Muscle of arm (tissue), 12 donors: ENCODE data around the gene SSR3. TPM values are rescaled to one million over a fixed set of nuclear protein-coding genes. Genes with fewer than 3 reads are reported as not detected.
A peak's percentile ranks its signal among the peaks of the same experiment; 100 is the strongest.
"Not testable (repeated sequence)": the region's sequence is repeated elsewhere in the genome, so short reads cannot be mapped to it uniquely, and the experiment has no call there.

Experiments
- DNase-seq: peaks from one replicate; pipeline ENCODE4 v3.0.0-alpha.2; 2013
- polyA plus RNA-seq, 12 donors: library from polyadenylated mRNA; unstranded; fragments of 120-200 nt; gene quantifications; one replicate each; pipeline ENCODE4 v1.2.1, GENCODE V29; 2013; ENCODE audit not compliant: insufficient read length in 12 of 12

Gene SSR3
- polyA plus RNA-seq, 12 donors = 77.1 to 608 (median 110) TPM

GRCh38 chr3:156579427-156579851, 24.5 kb upstream of the SSR3 start:
- DNase-seq = no peak

DNA sequence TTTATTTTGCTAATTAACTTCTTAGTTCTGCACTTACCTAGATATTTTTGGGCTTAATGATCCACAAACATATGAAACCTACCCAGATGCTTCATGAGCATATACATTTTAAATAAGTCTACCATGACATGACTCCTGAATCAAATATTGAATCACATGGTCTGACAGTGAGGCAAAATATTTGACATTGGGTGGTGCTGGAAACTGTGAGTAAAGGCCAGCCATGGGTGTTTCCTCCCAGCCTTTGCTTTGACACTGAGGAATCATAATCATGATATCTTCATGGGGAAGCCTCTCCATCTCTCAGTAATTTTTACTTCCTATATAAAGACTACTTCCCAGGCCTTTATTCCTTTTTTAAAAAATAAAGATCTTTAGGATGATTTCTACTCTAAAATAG, 22.8 kb upstream of the SSR3 start:
- DNase-seq = no peak

DNA sequence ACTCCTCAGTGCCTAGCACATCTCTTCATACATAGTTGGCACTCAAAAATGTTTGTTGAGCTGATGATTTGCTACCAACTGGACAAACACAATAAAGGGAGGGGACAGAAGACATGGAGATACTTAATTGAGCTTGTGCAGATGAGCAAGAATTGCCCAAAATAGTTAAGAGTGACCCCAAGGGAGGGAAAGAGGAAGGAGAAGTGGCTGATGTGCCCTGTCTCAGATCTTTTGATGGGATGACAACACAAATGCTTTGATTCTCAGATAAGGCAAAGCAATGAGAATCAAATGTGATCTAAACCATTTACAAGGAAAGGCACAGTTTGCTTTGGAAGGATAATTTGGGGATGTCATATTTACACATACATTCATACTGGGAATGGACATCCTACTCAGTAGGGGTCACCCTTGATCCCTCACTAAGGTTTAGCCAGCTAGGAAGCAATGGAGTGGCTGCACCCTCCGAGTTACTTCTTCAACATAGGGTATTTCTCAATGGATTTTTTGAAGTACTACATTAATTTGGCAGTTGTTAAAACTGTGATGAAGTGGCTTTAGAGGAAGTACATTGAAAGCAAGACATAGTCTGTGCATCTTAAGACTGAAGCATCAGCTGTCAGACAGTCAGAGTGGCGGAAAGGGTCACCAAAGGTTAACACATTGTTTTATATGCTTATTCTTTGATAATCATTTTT, 21.9 kb upstream of the SSR3 start:
- DNase-seq = no peak

GRCh38 chr3:156576051-156576450, 21.1 kb upstream of the SSR3 start:
- no peak for DNase-seq

DNA sequence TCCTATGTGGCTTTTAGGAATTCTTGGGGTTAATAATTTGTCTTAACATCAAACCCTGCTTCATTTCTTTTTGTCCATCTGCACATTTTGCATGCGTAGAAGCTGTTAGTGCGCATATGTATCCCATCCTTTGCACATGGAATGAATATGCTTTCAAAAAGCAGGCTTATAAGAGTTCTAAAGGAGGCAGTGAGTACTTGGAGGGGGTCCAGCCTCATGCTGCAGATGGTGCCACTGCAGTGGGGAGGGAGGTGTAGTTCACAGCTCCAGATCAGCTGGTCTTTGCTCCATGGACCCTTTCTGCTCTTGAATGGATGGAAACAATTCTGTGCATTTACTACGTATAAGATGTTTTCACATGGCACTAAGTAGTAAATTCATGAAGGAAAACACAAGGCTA, 20.7 kb upstream of the SSR3 start:
- DNase-seq = no peak

DNA sequence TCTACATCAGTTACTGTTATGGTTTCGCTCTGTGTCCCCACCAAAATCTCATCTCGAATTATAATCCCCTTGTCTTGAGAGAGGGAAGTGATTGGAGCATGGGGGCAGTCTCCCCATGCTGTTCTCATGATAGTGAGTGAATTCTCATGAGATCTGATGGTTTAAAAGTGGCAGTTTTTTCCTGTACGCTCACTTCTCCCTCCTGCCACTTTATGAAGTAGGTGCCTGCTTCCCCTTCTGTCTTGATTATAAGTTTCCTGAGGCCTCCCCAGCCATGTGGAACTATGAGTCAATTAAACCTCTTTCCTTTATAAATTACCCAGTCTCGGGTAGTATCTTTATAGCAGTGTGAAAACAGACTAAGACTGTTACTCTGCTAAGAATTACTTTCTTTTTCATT, 15.0 kb upstream of the SSR3 start:
- DNase-seq = not testable (repeated sequence)

- DNase-seq = not testable (repeated sequence)
Measured at GRCh38 chr3:156569016-156569415, 14.1 kb upstream of the SSR3 start.

DNA sequence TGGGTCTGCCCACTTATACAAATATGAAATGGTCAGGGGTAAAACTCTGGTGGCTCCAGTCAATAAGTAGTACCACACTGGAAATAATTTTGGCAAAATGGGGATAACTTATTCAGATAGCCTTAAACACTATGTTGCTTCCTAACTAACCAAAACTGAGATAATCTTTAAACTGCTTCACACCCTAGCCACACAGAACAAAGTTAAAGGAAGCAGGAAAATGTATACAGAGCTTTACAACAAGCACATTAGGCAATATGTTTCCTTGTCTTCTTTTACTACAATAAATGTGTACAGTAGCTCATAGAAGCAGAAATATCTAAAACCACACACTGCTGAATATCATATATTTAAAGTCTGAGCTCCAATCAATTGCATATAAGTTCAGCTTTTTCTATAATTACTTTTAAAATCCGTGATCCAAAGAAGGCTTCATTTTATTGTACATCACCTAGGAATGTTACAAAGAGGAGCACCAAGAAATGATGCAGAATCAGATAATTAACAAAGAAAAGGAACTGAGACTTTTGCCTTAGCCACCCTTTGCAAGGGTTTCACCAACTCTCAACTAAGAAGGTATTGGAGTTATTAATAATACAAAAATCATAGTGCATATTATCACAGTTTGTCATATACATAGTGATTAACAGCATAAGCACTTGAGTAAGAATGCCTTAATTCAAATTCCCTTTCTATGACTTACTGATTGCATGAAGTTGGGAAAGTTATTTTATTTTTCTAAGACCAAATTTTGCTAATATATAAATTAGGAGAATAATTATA, 9.2 kb upstream of the SSR3 start:
- DNase-seq = no peak

- DNase-seq = not testable (repeated sequence)
Measured at GRCh38 chr3:156562486-156562885, 7.6 kb upstream of the SSR3 start.

- DNase-seq = no peak
Measured at GRCh38 chr3:156561533-156561932, 6.6 kb upstream of the SSR3 start.

DNA sequence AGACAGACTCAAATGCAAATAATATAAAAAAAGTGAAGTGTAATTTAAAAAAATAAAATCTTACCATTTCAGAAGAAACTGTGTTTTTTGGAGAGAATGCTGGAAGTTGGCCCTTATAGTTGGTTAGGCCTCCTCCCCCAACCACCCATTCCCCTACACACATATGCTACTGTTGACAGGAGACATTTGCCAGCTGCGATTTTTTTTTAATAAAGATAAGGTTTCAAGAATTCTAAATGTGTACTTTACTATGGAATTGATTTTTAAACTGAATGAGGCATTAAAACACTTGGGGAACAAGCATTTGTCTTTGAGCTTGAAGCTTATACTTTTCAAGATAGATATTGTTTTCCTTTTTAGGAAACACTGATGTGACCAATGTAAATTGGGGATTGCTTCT, 4.4 kb upstream of the SSR3 start:
- no peak for DNase-seq

DNA sequence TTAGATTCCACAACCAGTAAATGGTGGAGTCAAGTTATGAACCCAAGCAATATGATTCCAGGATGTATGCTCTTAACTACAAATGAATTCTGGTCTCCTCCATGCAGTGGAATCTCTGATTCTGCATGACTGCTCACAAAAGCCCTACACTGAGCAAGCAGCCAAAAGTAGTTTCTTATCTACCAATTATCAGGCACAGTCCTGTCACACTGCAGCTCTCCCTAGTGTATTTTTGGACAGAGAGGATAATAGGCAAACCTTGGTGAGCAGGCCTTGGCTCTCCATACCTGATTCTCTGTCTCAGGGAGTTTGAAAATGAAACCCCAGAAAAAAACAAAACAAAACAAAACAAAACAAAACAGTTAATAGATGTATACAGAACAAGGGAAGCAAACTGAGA, 3.5 kb upstream of the SSR3 start:
- DNase-seq = no peak

- no peak for DNase-seq
Measured at GRCh38 chr3:156554515-156554841, 439 bp downstream of the SSR3 start.

GRCh38 chr3:156553705-156554356, 1.1 kb downstream of the SSR3 start:
- DNase-seq = peak; percentile 29

- DNase-seq = no peak
Measured at GRCh38 chr3:156552973-156553372, 1.9 kb downstream of the SSR3 start.

GRCh38 chr3:156551746-156552145, 3.2 kb downstream of the SSR3 start:
- no peak for DNase-seq

DNA sequence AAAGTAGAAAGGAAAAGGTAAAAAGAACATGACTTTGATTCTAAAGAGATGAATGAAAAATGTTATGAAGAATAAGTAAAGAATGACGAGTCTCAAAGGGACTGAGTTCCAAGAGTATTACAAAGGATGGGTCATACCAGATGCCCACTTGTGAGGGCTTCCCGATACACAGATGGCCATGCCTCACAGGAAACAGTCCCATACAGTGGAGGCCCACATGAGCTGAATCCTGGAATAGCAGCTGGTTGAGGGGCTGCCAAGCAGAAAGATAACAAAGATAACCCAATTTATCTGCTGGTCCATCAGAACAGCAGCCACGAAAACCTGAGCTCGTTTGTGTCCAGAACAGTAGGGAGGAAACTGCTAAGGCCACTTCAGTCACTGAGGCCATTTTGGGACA, 3.7 kb downstream of the SSR3 start:
- DNase-seq = no peak

DNA sequence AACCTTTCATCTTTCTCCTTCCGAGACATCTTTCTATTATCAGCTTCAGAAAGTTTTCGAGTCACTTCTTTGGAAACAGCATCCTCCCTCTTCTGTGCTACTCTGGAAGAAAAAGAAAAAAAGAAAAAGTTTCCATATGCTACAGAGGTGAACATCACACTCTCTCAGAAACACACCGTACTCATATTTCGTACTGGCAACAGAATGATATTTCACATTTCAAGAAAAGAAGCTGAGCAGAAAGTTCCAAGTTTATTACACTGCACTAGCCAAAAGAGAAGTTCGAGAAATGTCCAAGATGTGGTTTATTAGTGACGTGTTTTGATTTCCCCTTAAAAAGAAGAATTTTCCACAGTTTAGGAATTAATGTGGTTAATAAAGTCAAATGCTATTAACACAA, 6.0 kb downstream of the SSR3 start:
- no peak for DNase-seq

GRCh38 chr3:156548041-156548687, 6.8 kb downstream of the SSR3 start:
- no peak for DNase-seq

- DNase-seq = no peak
Measured at GRCh38 chr3:156547637-156548036, 7.3 kb downstream of the SSR3 start.

GRCh38 chr3:156543043-156543555, 11.8 kb downstream of the SSR3 start:
- DNase-seq = no peak
